ENCODE data around the gene PMS2.

PMS2 gene

DNA sequence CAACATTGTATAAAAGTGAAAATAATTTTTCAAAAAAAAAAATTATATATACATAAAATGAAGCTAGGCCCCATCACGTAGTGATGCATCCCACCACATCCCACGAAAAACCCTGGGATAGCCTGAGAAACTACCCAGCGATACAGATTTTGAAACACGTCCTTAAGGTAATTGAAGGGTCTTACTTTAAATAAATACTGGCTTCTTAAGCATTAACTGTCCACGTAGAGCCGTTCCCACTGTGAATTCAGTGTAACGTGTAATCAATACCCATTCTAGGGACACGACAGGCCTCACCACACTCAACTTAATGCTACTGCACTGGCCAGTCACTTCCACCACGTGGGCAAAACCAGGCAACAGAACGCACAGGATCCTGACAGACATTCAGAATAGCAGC is 26.3 kb upstream of the PMS2 start:
- Histone ChIP-seq H3K9ac (ENCODE audit: low read depth, low read length, poor library complexity, severe bottlenecking) (no peak overlapping the region), H3K79me2 (ENCODE audit: insufficient read depth, low read length) (no peaks in the 10 kb centered on the region; the same call in 1 of the 2 replicates), H3K4me3 (ENCODE audit: low read length, poor library complexity, severe bottlenecking) (no peak overlapping the region), H3K27me3 (ENCODE audit: insufficient read depth, low read length, poor library complexity, severe bottlenecking) (no peaks in the 10 kb centered on the region), H3K36me3 (ENCODE audit: insufficient read depth, low read length) (peaks cover 64% of the 10 kb centered on the region; the same call in 1 of the 2 replicates), H3K9me3 (ENCODE audit: insufficient read depth, low read depth, low read length) (no peaks in the 10 kb centered on the region), H4K20me1 (ENCODE audit: insufficient read depth, low read length, poor library complexity, severe bottlenecking) (no peaks in the 10 kb centered on the region), H3K4me1 (ENCODE audit: insufficient read depth, low read length, poor library complexity, severe bottlenecking) (peaks cover 3% of the 10 kb centered on the region), H3F3A (ENCODE audit: low read depth) (no peaks in the 10 kb centered on the region), H2AFZ (ENCODE audit: low read length) (no peak overlapping the region), H3K9me2 (replicated peaks; ENCODE audit: low read depth, low read length) (no peaks in the 10 kb centered on the region), H3K4me2 (ENCODE audit: low read depth, low read length, poor library complexity, severe bottlenecking) (no peak overlapping the region)
- TF ChIP-seq CTCF (conservative IDR thresholded peaks at IDR 0.05; ENCODE audit: low read length) (no peak), EZH2phosphoT487 (IDR thresholded peaks at IDR 0.05; ENCODE audit: borderline replicate concordance) (no peak)

DNA sequence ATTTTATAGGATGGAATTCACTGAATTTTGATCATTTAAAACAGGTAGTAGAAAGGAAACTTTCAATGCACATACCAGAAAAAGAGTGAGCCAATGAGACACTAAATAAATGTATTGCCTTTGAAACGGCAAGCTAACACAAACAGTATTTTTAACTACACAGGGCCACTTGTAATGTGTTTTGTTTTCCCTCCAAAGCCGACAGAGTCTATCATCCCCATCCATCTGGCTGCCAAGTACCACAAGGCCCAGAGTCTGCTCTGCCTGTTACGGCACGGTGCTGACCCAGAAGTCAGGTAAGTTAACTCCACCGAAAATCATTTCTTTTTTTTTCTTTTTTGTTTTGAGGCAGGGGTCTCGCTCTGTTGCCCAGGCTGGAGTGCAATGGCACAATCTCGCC is 23.8 kb upstream of the PMS2 start:
- no peaks in the 10 kb centered on the region for H3K27me3 ChIP-seq (ENCODE audit: insufficient read depth, low read length, poor library complexity, severe bottlenecking)
- H3K4me3 ChIP-seq (ENCODE audit: low read length, poor library complexity, severe bottlenecking), result no peak overlapping the region
- H3K36me3 ChIP-seq (ENCODE audit: insufficient read depth, low read length), result peaks cover 65% of the 10 kb centered on the region; the same call in 1 of the 2 replicates
- no peaks in the 10 kb centered on the region for H3F3A ChIP-seq (ENCODE audit: low read depth)
- H3K4me2 ChIP-seq (ENCODE audit: low read depth, low read length, poor library complexity, severe bottlenecking), result no peak overlapping the region
- H3K9me2 ChIP-seq (replicated peaks; ENCODE audit: low read depth, low read length), result no peaks in the 10 kb centered on the region
- no peaks in the 10 kb centered on the region for H4K20me1 ChIP-seq (ENCODE audit: insufficient read depth, low read length, poor library complexity, severe bottlenecking)
- H3K4me1 ChIP-seq (ENCODE audit: insufficient read depth, low read length, poor library complexity, severe bottlenecking), result peaks cover 3% of the 10 kb centered on the region
- H2AFZ ChIP-seq (ENCODE audit: low read length), result no peak overlapping the region
- TF ChIP-seq CTCF (conservative IDR thresholded peaks at IDR 0.05; ENCODE audit: low read length) (no peak), EZH2phosphoT487 (IDR thresholded peaks at IDR 0.05; ENCODE audit: borderline replicate concordance) (no peak)
- no peaks in the 10 kb centered on the region for H3K9me3 ChIP-seq (ENCODE audit: insufficient read depth, low read depth, low read length)
- H3K79me2 ChIP-seq (ENCODE audit: insufficient read depth, low read length), result no peaks in the 10 kb centered on the region; the same call in 1 of the 2 replicates
- no peak overlapping the region for H3K9ac ChIP-seq (ENCODE audit: low read depth, low read length, poor library complexity, severe bottlenecking)

- no peaks in the 10 kb centered on the region for H3F3A ChIP-seq (ENCODE audit: low read depth)
- H3K4me1 ChIP-seq (ENCODE audit: insufficient read depth, low read length, poor library complexity, severe bottlenecking), result peaks cover 3% of the 10 kb centered on the region
- no peaks in the 10 kb centered on the region for H3K27me3 ChIP-seq (ENCODE audit: insufficient read depth, low read length, poor library complexity, severe bottlenecking)
- H2AFZ ChIP-seq (ENCODE audit: low read length), result no peak overlapping the region
- H3K36me3 ChIP-seq (ENCODE audit: insufficient read depth, low read length), result peaks cover 66% of the 10 kb centered on the region; the same call in 1 of the 2 replicates
- no peak for TF ChIP-seq CTCF (conservative IDR thresholded peaks at IDR 0.05; ENCODE audit: low read length)
- no peak for TF ChIP-seq EZH2phosphoT487 (IDR thresholded peaks at IDR 0.05; ENCODE audit: borderline replicate concordance)
- H4K20me1 ChIP-seq (ENCODE audit: insufficient read depth, low read length, poor library complexity, severe bottlenecking), result no peaks in the 10 kb centered on the region
- no peak overlapping the region for H3K4me2 ChIP-seq (ENCODE audit: low read depth, low read length, poor library complexity, severe bottlenecking)
- H3K4me3 ChIP-seq (ENCODE audit: low read length, poor library complexity, severe bottlenecking), result no peak overlapping the region
- no peaks in the 10 kb centered on the region for H3K9me2 ChIP-seq (replicated peaks; ENCODE audit: low read depth, low read length)
- H3K9ac ChIP-seq (ENCODE audit: low read depth, low read length, poor library complexity, severe bottlenecking), result no peak overlapping the region
- no peaks in the 10 kb centered on the region; the same call in 1 of the 2 replicates for H3K79me2 ChIP-seq (ENCODE audit: insufficient read depth, low read length)
- no peaks in the 10 kb centered on the region for H3K9me3 ChIP-seq (ENCODE audit: insufficient read depth, low read depth, low read length)
Measured at GRCh38 chr7:6032167-6032566, 23.3 kb upstream of the PMS2 start.

All from Loucy (cell line).